ENCODE measurements around the gene FTO.

Gene FTO

GRCh38 chr16:54102888-54103866 lies 399.2 kb downstream of the FTO start:
- no peak for DNase-seq

- DNase-seq: no peak
These were observed 402.1 kb downstream of the FTO start for GRCh38 chr16:54106057-54106456.

GRCh38 chr16:54107583-54108202 lies 403.7 kb downstream of the FTO start:
- DNase-seq: no peak

GRCh38 chr16:54110016-54110981 lies 406.3 kb downstream of the FTO start:
- DNase-seq: no peak

GRCh38 chr16:54112451-54113206 lies 408.7 kb downstream of the FTO start:
- no peak for DNase-seq

- DNase-seq: no peak
These were observed 411.6 kb downstream of the FTO start for GRCh38 chr16:54115558-54115957.

GRCh38 chr16:54116124-54116655 lies 412.2 kb downstream of the FTO start:
- no peak for DNase-seq

GRCh38 chr16:54118846-54119245 lies 414.9 kb downstream of the FTO start:
- no peak for DNase-seq

- no peak for DNase-seq
These were observed 417.0 kb downstream of the FTO start for GRCh38 chr16:54120846-54121480.

GRCh38 chr16:54121539-54122295 lies 417.8 kb downstream of the FTO start:
- no peak for DNase-seq

GRCh38 chr16:54123766-54124165 lies 419.8 kb downstream of the FTO start:
- DNase-seq: no peak

GRCh38 chr16:54125751-54126655 lies 422.0 kb downstream of the FTO start:
- no peak for DNase-seq

- no peak for DNase-seq
These were observed 423.0 kb downstream of the FTO start for GRCh38 chr16:54126907-54127306.

- DNase-seq: no peak
These were observed 424.8 kb downstream of the FTO start for GRCh38 chr16:54128629-54129234.

- DNase-seq: no peak
These were observed 425.9 kb downstream of the FTO start for GRCh38 chr16:54129810-54130209.

GRCh38 chr16:54135361-54136275 lies 431.7 kb downstream of the FTO start:
- no peak for DNase-seq

- no peak for DNase-seq
These were observed 432.3 kb downstream of the FTO start for GRCh38 chr16:54136276-54136625.
